ENCODE measurements around the gene GLYR1. TPM values are rescaled to one million over a fixed set of nuclear protein-coding genes. Genes with fewer than 3 reads are reported as not detected.

The GLYR1 gene
- total and polyA plus RNA-seq, 7 experiments from 2014 or later, result 32.0 to 122 (median 107) TPM

DNA sequence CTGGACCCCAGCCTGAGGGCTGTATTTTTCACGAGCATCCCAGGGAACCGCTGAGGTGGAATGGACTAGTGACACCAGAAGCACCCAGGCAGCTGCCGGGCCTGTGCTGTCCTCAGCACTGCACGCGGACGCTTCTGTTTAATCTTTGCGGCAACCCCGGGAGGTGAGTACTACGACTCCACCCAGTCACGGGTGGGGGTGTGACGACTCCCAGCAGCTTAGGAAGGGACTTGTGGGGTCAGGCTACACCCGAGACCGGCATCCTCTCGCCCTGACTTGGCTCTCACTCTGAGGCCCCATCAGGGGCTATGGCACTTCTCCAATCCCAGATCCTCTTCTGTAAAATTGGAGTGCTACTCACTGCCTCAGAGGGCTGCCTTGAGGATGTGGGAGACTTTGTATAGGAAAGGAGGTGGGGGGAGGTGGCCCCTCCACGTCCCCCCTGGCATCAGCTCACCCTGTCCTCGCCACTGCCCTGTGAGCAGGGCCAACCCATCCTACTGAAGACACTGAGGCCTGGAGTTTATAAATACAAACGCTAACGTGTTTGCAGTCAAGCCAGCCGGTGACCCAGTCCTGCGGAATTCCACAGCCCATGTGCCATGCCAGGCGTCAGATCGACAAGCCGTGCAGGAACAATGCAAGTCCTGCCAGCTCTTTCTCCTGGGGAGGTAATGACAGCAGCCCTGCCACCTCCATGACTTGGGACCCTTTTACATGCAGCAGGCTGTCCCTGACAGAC lies 45.4 kb upstream of the GLYR1 start:
- Mint-ChIP-seq H3K4me3 (no peak overlapping the region), H3K27ac (no peak overlapping the region), H3K27me3 (no peaks in the 10 kb centered on the region), H3K36me3 (no peaks in the 10 kb centered on the region), H3K4me1 (no peaks in the 10 kb centered on the region), H3K9me3 (peaks cover 0 to 4% (median 0%) of the 10 kb centered on the region in 11 donors)
- intact Hi-C loops (cut with micrococcal nuclease), result no loop called here
- Histone ChIP-seq H3K36me3 (ENCODE audit: control insufficient read depth in 2 of 3, insufficient read depth in 3 of 3, low read length in 3 of 3) (no peaks in the 10 kb centered on the region), H3K9me3 (ENCODE audit: control insufficient read depth in 2 of 3, low read length in 3 of 3) (no peaks in the 10 kb centered on the region), H3K4me3 (ENCODE audit: low read length) (no peak overlapping the region), H3K27me3 (ENCODE audit: control insufficient read depth in 2 of 2, insufficient read depth in 2 of 2, low read length in 2 of 2) (no peaks in the 10 kb centered on the region), H3K4me1 (ENCODE audit: control insufficient read depth in 2 of 2, insufficient read depth in 2 of 2, low read length in 2 of 2) (no peaks in the 10 kb centered on the region), H3K27ac (ENCODE audit: low read depth, low read length) (no peak overlapping the region)
- POLR2A ChIA-PET, result no interaction called here
- ATAC-seq, result no peak
- CTCF ChIA-PET, result no interaction called here
- DNase-seq, result no peak

DNA sequence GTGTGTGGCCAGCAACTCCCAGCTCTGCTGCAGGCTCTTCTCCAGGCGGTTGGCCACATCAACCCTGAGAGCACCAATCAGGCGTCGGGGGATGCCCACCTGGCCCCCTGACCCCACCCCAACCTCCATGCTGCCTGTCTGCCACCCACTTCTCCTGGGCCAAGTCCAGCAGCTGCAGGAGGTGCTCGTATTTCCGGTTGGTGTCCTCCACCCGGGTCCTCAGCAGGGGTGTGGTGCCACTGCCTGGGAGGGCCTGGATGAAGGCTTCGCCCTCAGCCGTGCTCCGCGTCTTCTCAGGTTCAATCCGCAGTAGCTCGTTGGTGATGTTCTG lies 44.8 kb upstream of the GLYR1 start:
- H3K4me3 ChIP-seq (ENCODE audit: low read length), result no peak overlapping the region
- Mint-ChIP-seq H3K9me3 (peaks cover 0 to 4% (median 0%) of the 10 kb centered on the region in 11 donors), H3K27me3 (no peaks in the 10 kb centered on the region), H3K4me3 (no peak overlapping the region), H3K4me1 (no peaks in the 10 kb centered on the region), H3K36me3 (no peaks in the 10 kb centered on the region), H3K27ac (no peak overlapping the region)
- ATAC-seq (no peak), DNase-seq (no peak)
- CTCF ChIA-PET, result no interaction called here
- POLR2A ChIA-PET, result no interaction called here
- H3K27me3 ChIP-seq (ENCODE audit: control insufficient read depth in 2 of 2, insufficient read depth in 2 of 2, low read length in 2 of 2), result no peaks in the 10 kb centered on the region
- intact Hi-C loops (cut with micrococcal nuclease), result no loop called here
- no peaks in the 10 kb centered on the region for H3K36me3 ChIP-seq (ENCODE audit: control insufficient read depth in 2 of 3, insufficient read depth in 3 of 3, low read length in 3 of 3)
- H3K9me3 ChIP-seq (ENCODE audit: control insufficient read depth in 2 of 3, low read length in 3 of 3), result no peaks in the 10 kb centered on the region
- H3K27ac ChIP-seq (ENCODE audit: low read depth, low read length), result no peak overlapping the region
- no peaks in the 10 kb centered on the region for H3K4me1 ChIP-seq (ENCODE audit: control insufficient read depth in 2 of 2, insufficient read depth in 2 of 2, low read length in 2 of 2)

DNA sequence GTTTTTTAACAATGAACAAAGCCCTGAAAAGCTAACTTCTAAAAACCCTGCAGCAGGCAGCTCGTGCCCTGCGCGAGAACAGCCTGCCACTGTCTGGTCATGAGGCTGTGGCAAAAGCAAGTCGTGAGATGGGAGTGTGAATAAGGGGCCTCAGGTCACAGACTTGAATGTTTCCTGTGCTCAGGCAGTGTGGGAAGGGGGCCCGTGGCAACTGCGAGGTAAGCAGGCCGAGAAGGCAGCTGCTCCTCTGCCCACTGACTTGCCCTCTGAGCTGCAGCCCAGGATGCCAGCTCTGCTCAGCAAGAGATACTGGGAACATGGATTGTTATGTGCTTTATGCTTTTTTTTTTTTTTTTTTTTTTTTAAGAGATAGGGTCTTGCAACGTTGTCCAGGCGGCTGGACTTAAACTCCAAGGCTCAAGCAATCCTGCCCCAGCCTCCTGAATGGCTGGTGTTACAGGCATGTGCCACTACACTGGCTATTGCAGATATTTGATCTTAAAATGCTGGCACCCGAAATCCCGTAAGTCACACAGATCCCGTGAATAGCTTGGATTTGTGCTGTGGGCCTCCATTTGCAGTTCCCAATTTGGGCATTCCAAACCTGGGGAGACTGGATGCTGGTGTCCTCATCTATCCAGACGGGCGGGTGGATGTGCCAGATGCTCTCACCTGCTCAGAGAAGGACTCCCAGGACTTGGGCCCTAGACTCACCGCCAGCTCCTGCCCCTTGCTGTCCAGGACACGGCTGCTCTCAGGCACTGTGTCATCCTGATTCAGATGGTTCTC lies 44.2 kb upstream of the GLYR1 start:
- Histone ChIP-seq H3K9me3 (ENCODE audit: control insufficient read depth in 2 of 3, low read length in 3 of 3) (no peaks in the 10 kb centered on the region), H3K27ac (ENCODE audit: low read depth, low read length) (no peak overlapping the region), H3K4me3 (ENCODE audit: low read length) (no peak overlapping the region), H3K36me3 (ENCODE audit: control insufficient read depth in 2 of 3, insufficient read depth in 3 of 3, low read length in 3 of 3) (peaks cover 0 to 2% (median 0%) of the 10 kb centered on the region in 3 experiments), H3K27me3 (ENCODE audit: control insufficient read depth in 2 of 2, insufficient read depth in 2 of 2, low read length in 2 of 2) (no peaks in the 10 kb centered on the region), H3K4me1 (ENCODE audit: control insufficient read depth in 2 of 2, insufficient read depth in 2 of 2, low read length in 2 of 2) (no peaks in the 10 kb centered on the region)
- H3K27ac Mint-ChIP-seq, result no peak overlapping the region
- no peak overlapping the region for H3K4me3 Mint-ChIP-seq
- POLR2A ChIA-PET, result no interaction called here
- CTCF ChIA-PET, result no interaction called here
- no peaks in the 10 kb centered on the region for H3K27me3 Mint-ChIP-seq
- intact Hi-C loops (cut with micrococcal nuclease), result no loop called here
- H3K9me3 Mint-ChIP-seq, result peaks cover 0 to 4% (median 0%) of the 10 kb centered on the region in 11 donors
- no peak for DNase-seq
- no peaks in the 10 kb centered on the region for H3K4me1 Mint-ChIP-seq
- H3K36me3 Mint-ChIP-seq, result peaks cover 0 to under 1% (median 0%) of the 10 kb centered on the region in 5 donors
- ATAC-seq, result no peak

DNA sequence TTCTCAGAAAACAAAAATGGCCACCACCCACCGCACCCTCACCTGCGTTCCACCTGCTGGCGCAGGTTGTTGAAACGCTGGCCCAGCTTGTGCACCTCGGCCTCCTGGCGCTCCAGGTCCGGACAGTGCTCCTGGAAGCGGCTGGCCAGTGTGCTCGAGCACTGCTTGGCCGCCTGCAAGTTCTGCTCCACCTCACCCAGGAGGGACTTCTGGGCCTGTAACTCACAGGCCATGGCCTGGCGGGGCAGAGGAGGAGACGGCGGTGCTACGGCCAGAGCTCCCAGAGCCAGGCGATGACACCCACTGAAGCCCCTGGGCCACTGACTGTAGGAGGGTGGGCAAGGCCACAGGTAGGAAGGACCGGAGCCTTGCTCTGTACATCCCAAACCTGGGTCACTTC lies 43.6 kb upstream of the GLYR1 start:
- H3K36me3 ChIP-seq (ENCODE audit: control insufficient read depth in 2 of 3, insufficient read depth in 3 of 3, low read length in 3 of 3), result peaks cover 0 to 8% (median 0%) of the 10 kb centered on the region in 3 experiments
- no peaks in the 10 kb centered on the region for H3K27me3 ChIP-seq (ENCODE audit: control insufficient read depth in 2 of 2, insufficient read depth in 2 of 2, low read length in 2 of 2)
- no peak for ATAC-seq
- Mint-ChIP-seq H3K27ac (no peak overlapping the region), H3K36me3 (peaks cover 0 to 7% (median 3%) of the 10 kb centered on the region in 5 donors), H3K4me3 (no peak overlapping the region), H3K9me3 (peaks cover 0 to 4% (median 0%) of the 10 kb centered on the region in 11 donors), H3K4me1 (peaks cover 0 to 3% (median 0%) of the 10 kb centered on the region in 7 donors), H3K27me3 (no peaks in the 10 kb centered on the region)
- H3K4me1 ChIP-seq (ENCODE audit: control insufficient read depth in 2 of 2, insufficient read depth in 2 of 2, low read length in 2 of 2), result no peaks in the 10 kb centered on the region
- DNase-seq, result no peak
- H3K4me3 ChIP-seq (ENCODE audit: low read length), result no peak overlapping the region
- no peaks in the 10 kb centered on the region for H3K9me3 ChIP-seq (ENCODE audit: control insufficient read depth in 2 of 3, low read length in 3 of 3)
- CTCF ChIA-PET, result no interaction called here
- intact Hi-C loops (cut with micrococcal nuclease), result no loop called here
- no peak overlapping the region for H3K27ac ChIP-seq (ENCODE audit: low read depth, low read length)
- POLR2A ChIA-PET, result no interaction called here

DNA sequence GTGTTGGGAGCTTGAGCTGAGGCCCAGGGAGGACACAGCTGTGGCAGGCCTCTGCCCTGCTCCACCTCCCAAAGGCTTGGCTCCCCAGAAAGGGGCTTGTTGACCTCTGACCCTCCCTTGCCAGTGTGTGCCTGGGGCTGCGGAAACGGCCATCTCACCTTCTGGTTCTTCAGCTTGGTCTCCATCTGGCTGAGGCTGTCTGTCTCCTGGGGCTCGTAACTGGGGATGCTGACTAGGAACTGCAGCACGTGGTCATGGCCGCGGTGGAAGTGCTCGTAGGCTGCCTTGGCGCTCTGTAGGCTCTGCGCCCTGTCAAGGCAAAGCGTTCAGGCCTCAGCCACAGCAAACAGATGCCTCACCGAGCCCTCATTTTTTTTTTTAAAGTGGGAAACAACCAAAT lies 42.9 kb upstream of the GLYR1 start:
- DNase-seq (no peak), ATAC-seq (no peak)
- intact Hi-C loops (cut with micrococcal nuclease), result no loop called here
- CTCF ChIA-PET, result no interaction called here
- Mint-ChIP-seq H3K36me3 (peaks cover 3 to 11% (median 7%) of the 10 kb centered on the region in 5 donors), H3K27me3 (no peaks in the 10 kb centered on the region), H3K4me3 (no peak overlapping the region), H3K4me1 (peaks cover 0 to 4% (median 0%) of the 10 kb centered on the region in 7 donors), H3K9me3 (peaks cover 0 to 4% (median 0%) of the 10 kb centered on the region in 11 donors), H3K27ac (no peak overlapping the region)
- POLR2A ChIA-PET, result no interaction called here
- no peak overlapping the region for H3K27ac ChIP-seq (ENCODE audit: low read depth, low read length)
- H3K27me3 ChIP-seq (ENCODE audit: control insufficient read depth in 2 of 2, insufficient read depth in 2 of 2, low read length in 2 of 2), result no peaks in the 10 kb centered on the region
- peaks cover 0 to 15% (median 0%) of the 10 kb centered on the region in 3 experiments for H3K36me3 ChIP-seq (ENCODE audit: control insufficient read depth in 2 of 3, insufficient read depth in 3 of 3, low read length in 3 of 3)
- no peaks in the 10 kb centered on the region for H3K9me3 ChIP-seq (ENCODE audit: control insufficient read depth in 2 of 3, low read length in 3 of 3)
- H3K4me1 ChIP-seq (ENCODE audit: control insufficient read depth in 2 of 2, insufficient read depth in 2 of 2, low read length in 2 of 2), result no peaks in the 10 kb centered on the region
- H3K4me3 ChIP-seq (ENCODE audit: low read length), result no peak overlapping the region

DNA sequence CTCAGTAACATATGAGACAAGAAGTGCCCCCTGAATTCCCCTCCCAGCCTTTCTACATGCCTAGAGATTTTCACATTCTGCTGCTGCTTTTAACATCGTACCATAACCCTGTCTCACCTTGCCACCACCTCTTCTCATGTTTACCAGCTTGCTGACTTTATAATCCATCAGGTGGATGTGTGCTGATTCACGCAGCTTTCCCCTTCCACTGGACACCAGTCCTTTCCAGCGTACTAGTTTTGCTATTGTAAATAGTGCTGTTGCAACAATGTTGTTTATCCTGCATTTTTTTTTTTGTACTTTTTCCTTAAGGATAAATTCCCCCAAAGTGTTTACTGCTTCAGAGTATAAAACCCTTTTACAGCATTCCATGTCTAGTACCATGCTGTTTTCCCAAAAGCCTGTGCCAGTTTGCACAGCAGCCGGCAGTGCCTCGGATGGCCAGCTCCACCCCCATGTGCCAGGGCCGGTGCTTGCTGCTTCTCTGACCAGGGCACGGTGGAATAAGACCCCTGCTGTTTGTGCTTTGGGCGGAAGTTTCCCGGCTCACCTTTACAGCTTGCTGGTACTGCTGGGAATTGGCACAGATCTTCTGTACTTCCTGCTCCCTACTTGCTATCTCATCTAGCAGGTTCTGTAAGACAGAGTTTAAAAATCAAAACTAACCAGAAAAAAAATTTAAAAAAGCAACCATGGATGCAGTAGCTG lies 41.5 kb upstream of the GLYR1 start:
- Histone ChIP-seq H3K4me1 (ENCODE audit: control insufficient read depth in 2 of 2, insufficient read depth in 2 of 2, low read length in 2 of 2) (no peaks in the 10 kb centered on the region), H3K36me3 (ENCODE audit: control insufficient read depth in 2 of 3, insufficient read depth in 3 of 3, low read length in 3 of 3) (peaks cover 0 to 29% (median 0%) of the 10 kb centered on the region in 3 experiments), H3K27ac (ENCODE audit: low read depth, low read length) (no peak overlapping the region), H3K27me3 (ENCODE audit: control insufficient read depth in 2 of 2, insufficient read depth in 2 of 2, low read length in 2 of 2) (no peaks in the 10 kb centered on the region), H3K9me3 (ENCODE audit: control insufficient read depth in 2 of 3, low read length in 3 of 3) (no peaks in the 10 kb centered on the region), H3K4me3 (ENCODE audit: low read length) (no peak overlapping the region)
- Mint-ChIP-seq H3K4me3 (no peak overlapping the region), H3K27me3 (no peaks in the 10 kb centered on the region), H3K9me3 (peaks cover 0 to 1% (median 0%) of the 10 kb centered on the region in 11 donors), H3K27ac (peak overlapping the region in 5 of 9 donors; percentile 15 to 76 (median 53)), H3K36me3 (peaks cover 12 to 23% (median 21%) of the 10 kb centered on the region in 5 donors), H3K4me1 (peaks cover 0 to 11% (median 0%) of the 10 kb centered on the region in 7 donors)
- ATAC-seq (no peak), DNase-seq (no peak)
- intact Hi-C loops (cut with micrococcal nuclease), result no loop called here
- POLR2A ChIA-PET, result no interaction called here
- CTCF ChIA-PET, result no interaction called here

All from naive thymus-derived CD4-positive, alpha-beta T cell (primary cell).